Karpas-422 (cell line): ENCODE results near the gene CNGA2. TPM values are rescaled to one million over a fixed set of nuclear protein-coding genes. Genes with fewer than 3 reads are reported as not detected.

Source experiments
- DNase-seq: peaks from one replicate; pipeline ENCODE4 v3.0.0-alpha.2; 2015
- H2AFZ ChIP-seq: fragments of 200-600 bp; sonication (generic); 2 replicates; pipeline ENCODE4 v1.6.1; 2014; ENCODE audit warnings: antibody characterized with exemption, low read length, mixed read lengths
- H3K27ac ChIP-seq: fragments of 200-600 bp; sonication (generic); 2 replicates; pipeline ENCODE4 v1.5.1; 2014; ENCODE audit warnings: mild to moderate bottlenecking, low read length, moderate library complexity
- H3K27me3 ChIP-seq: fragments of 200-600 bp; sonication (generic); 2 replicates; pipeline ENCODE4 v1.6.1; 2014; ENCODE audit warnings: low read length, mixed read lengths
- H3K36me3 ChIP-seq: fragments of 200-600 bp; sonication (generic); 2 replicates; pipeline ENCODE4 v1.6.1; 2014; ENCODE audit warnings: low read length, mixed read lengths; ENCODE audit not compliant: insufficient read depth
- H3K4me1 ChIP-seq: fragments of 200-600 bp; sonication (generic); 2 replicates; pipeline ENCODE4 v1.6.1; 2014; ENCODE audit warnings: mild to moderate bottlenecking, low read length, mixed read lengths
- H3K4me2 ChIP-seq: fragments of 200-600 bp; sonication (generic); 2 replicates; pipeline ENCODE4 v1.6.1; 2014; ENCODE audit warnings: low read length, low read depth, mild to moderate bottlenecking; ENCODE audit not compliant: poor library complexity, severe bottlenecking
- H3K4me3 ChIP-seq: fragments of 200-600 bp; sonication (generic); 2 replicates; pipeline ENCODE4 v1.5.1; 2014; ENCODE audit warnings: mild to moderate bottlenecking, antibody characterized with exemption, low read length, mixed read lengths
- H3K79me2 ChIP-seq: fragments of 200-600 bp; sonication (generic); 2 replicates; pipeline ENCODE4 v1.6.1; 2014; ENCODE audit warnings: mild to moderate bottlenecking, low read length, mixed read lengths
- H3K9ac ChIP-seq: fragments of 200-600 bp; sonication (generic); 2 replicates; pipeline ENCODE4 v1.6.0; 2014; ENCODE audit warnings: low read length
- H3K9me2 ChIP-seq: fragments of 200-600 bp; sonication (generic), shearing (Covaris generic); replicated peaks from 2 replicates; pipeline ENCODE4 v1.6.0; 2014; ENCODE audit warnings: mild to moderate bottlenecking, low read length, moderate library complexity; ENCODE audit not compliant: insufficient read depth
- H3K9me3 ChIP-seq: fragments of 300-700, 200-600 bp; sonication (generic); 2 replicates; pipeline ENCODE4 v1.6.1; 2014; ENCODE audit warnings: low read length, mixed read lengths
- H4K20me1 ChIP-seq: fragments of 200-600 bp; sonication (generic); 2 replicates; pipeline ENCODE4 v1.6.1; 2014; ENCODE audit warnings: mild to moderate bottlenecking, antibody characterized with exemption, low read length, low read depth; ENCODE audit not compliant: insufficient read depth
- total RNA-seq: library from RNA; depleted of rRNA; stranded (reverse); fragments of >200 nt; shearing (Covaris generic); gene quantifications from 2 replicates; pipeline ENCODE4 v1.2.3, GENCODE V29; 2014; ENCODE audit warnings: low replicate concordance

Gene CNGA2
- total RNA-seq, 1 experiment from 2014 or later = not detected

- H3K27me3 ChIP-seq = no peaks in the 10 kb centered on the region
- DNase-seq = no peak
- no peak within 1 kb of the TSS for H3K4me2 ChIP-seq
- H3K27ac ChIP-seq = no peak within 1 kb of the TSS
- H3K36me3 ChIP-seq = no peaks in the 10 kb centered on the region
- no peaks in the 10 kb centered on the region for H3K9me3 ChIP-seq
- H3K79me2 ChIP-seq = no peaks in the 10 kb centered on the region
- H3K9me2 ChIP-seq = no peaks in the 10 kb centered on the region
- H3K9ac ChIP-seq = no peak within 1 kb of the TSS
- no peak within 1 kb of the TSS for H2AFZ ChIP-seq
- H3K4me1 ChIP-seq = no peaks in the 10 kb centered on the region
- H3K4me3 ChIP-seq = no peak within 1 kb of the TSS
- H4K20me1 ChIP-seq = no peaks in the 10 kb centered on the region
Measured at GRCh38 chrX:151715752-151716151, 18.8 kb upstream of the CNGA2 start, which contains the start of gene FATE1. FATE1 (plus strand) TSS chrX:151716035; CDS start chrX:151716120, 85 bp downstream.

GRCh38 chrX:151722241-151722846 lies 12.2 kb upstream of the CNGA2 start:
- H3K36me3 ChIP-seq = no peaks in the 10 kb centered on the region
- H3K4me2 ChIP-seq = no peak overlapping the region
- no peak overlapping the region for H3K9ac ChIP-seq
- H2AFZ ChIP-seq = no peak overlapping the region
- H3K4me3 ChIP-seq = no peak overlapping the region
- H3K27me3 ChIP-seq = no peaks in the 10 kb centered on the region
- no peaks in the 10 kb centered on the region for H4K20me1 ChIP-seq
- DNase-seq = no peak
- no peaks in the 10 kb centered on the region for H3K4me1 ChIP-seq
- no peaks in the 10 kb centered on the region for H3K9me3 ChIP-seq
- no peaks in the 10 kb centered on the region for H3K9me2 ChIP-seq
- no peak overlapping the region for H3K27ac ChIP-seq
- H3K79me2 ChIP-seq = no peaks in the 10 kb centered on the region

GRCh38 chrX:151723156-151723760 lies 11.3 kb upstream of the CNGA2 start:
- Histone ChIP-seq H3K27me3 (no peaks in the 10 kb centered on the region), H3K9me2 (no peaks in the 10 kb centered on the region), H2AFZ (no peak overlapping the region), H4K20me1 (no peaks in the 10 kb centered on the region), H3K36me3 (no peaks in the 10 kb centered on the region), H3K4me1 (no peaks in the 10 kb centered on the region), H3K4me3 (no peak overlapping the region), H3K4me2 (no peak overlapping the region), H3K27ac (no peak overlapping the region), H3K9me3 (no peaks in the 10 kb centered on the region), H3K9ac (no peak overlapping the region), H3K79me2 (no peaks in the 10 kb centered on the region)
- DNase-seq = no peak

DNA sequence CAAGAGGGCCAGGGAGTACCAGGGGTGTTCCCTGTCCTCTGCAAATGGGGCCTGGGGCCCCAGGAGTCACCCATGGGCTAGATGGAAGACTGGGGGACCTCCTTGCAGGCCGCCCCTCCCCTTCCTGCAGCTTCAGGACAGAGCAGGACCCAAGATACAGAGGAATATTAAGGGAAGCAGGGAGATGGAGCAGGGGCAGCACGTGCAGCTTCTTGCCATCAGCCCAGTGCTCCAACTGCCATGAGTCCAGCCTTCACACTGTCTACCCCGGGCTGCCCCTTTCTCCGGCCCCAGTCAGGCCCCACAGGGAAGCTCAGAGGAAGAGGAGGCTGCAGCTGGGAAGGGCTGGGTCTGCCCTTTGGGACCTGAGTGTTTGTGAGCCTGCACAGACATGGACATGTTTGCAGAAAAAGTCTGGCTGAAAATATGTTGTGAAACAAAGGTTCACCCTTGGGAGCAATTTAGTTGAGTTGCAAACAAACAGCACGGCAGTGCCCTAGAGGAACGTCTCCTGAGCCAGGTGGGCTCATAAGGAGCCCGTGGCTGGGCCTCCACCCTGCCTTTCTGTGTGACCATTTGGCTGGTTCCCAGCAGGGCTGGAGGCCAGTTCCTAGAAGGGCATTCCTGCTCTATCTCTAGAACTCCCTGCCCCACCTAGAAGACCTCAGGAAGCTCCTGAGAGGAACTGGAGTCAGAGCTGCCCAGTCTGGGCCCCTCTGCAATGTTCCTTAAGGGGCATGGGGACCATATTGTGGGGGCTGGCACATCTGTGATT lies 9.8 kb upstream of the CNGA2 start:
- Histone ChIP-seq H3K9me3 (no peaks in the 10 kb centered on the region), H3K9ac (no peak overlapping the region), H3K4me3 (no peak overlapping the region), H3K27ac (no peak overlapping the region), H3K4me1 (no peaks in the 10 kb centered on the region), H3K79me2 (no peaks in the 10 kb centered on the region), H4K20me1 (no peaks in the 10 kb centered on the region), H3K27me3 (no peaks in the 10 kb centered on the region), H3K9me2 (no peaks in the 10 kb centered on the region), H2AFZ (no peak overlapping the region), H3K4me2 (no peak overlapping the region), H3K36me3 (no peaks in the 10 kb centered on the region)
- DNase-seq = no peak

DNA sequence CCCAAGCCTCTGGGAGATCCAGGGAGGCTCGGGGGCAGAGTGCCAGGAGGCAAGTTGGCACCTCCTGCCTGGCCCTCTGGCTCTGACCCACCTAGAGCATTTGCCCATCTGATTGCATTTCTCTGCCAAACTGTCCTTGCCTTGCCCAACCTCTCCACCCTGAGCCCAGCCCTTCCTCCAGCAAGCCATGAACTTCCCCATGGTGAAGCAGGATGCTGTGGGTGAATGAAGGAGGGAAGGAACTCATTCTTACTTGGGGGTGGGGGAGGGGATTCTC lies 9.3 kb upstream of the CNGA2 start:
- no peak overlapping the region for H3K27ac ChIP-seq
- H3K4me2 ChIP-seq = no peak overlapping the region
- H3K9me3 ChIP-seq = no peaks in the 10 kb centered on the region
- no peak overlapping the region for H3K9ac ChIP-seq
- no peaks in the 10 kb centered on the region for H3K9me2 ChIP-seq
- H3K36me3 ChIP-seq = no peaks in the 10 kb centered on the region
- H3K4me3 ChIP-seq = no peak overlapping the region
- no peaks in the 10 kb centered on the region for H4K20me1 ChIP-seq
- no peak overlapping the region for H2AFZ ChIP-seq
- DNase-seq = no peak
- no peaks in the 10 kb centered on the region for H3K79me2 ChIP-seq
- no peaks in the 10 kb centered on the region for H3K4me1 ChIP-seq
- no peaks in the 10 kb centered on the region for H3K27me3 ChIP-seq

- H3K27ac ChIP-seq = no peak overlapping the region
- no peak for DNase-seq
- no peaks in the 10 kb centered on the region for H3K79me2 ChIP-seq
- no peaks in the 10 kb centered on the region for H3K9me2 ChIP-seq
- H3K9ac ChIP-seq = no peak overlapping the region
- H2AFZ ChIP-seq = no peak overlapping the region
- no peak overlapping the region for H3K4me3 ChIP-seq
- H3K4me2 ChIP-seq = no peak overlapping the region
- H3K4me1 ChIP-seq = no peaks in the 10 kb centered on the region
- H4K20me1 ChIP-seq = no peaks in the 10 kb centered on the region
- no peaks in the 10 kb centered on the region for H3K9me3 ChIP-seq
- H3K27me3 ChIP-seq = no peaks in the 10 kb centered on the region
- H3K36me3 ChIP-seq = no peaks in the 10 kb centered on the region
Measured at GRCh38 chrX:151726751-151727150, 7.8 kb upstream of the CNGA2 start.

DNA sequence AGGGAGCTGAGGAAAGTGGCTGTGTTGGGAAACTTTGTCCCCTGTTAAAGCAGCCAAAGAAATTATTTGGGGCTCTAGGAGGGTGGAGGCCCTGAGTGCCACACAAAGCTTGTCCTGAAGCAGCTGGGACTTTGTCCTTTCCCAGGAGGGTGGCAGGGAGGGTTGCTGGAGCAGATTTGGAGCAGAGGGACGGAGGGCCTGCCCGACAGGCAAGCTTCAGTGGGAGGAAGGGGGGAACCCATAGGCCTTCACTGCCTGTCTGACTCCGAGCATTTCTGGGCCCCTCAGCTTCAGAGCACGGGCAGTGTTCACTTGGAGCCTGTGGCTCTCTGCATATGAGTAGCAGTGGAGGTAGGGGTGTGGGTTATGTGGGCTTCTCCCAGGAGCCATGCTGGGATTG lies 7.2 kb upstream of the CNGA2 start:
- H3K36me3 ChIP-seq = no peaks in the 10 kb centered on the region
- no peak overlapping the region for H3K27ac ChIP-seq
- no peak overlapping the region for H3K4me2 ChIP-seq
- no peaks in the 10 kb centered on the region for H3K9me2 ChIP-seq
- no peaks in the 10 kb centered on the region for H3K27me3 ChIP-seq
- H4K20me1 ChIP-seq = no peaks in the 10 kb centered on the region
- no peak overlapping the region for H3K4me3 ChIP-seq
- no peaks in the 10 kb centered on the region for H3K79me2 ChIP-seq
- no peak overlapping the region for H2AFZ ChIP-seq
- H3K4me1 ChIP-seq = no peaks in the 10 kb centered on the region
- no peak for DNase-seq
- H3K9me3 ChIP-seq = no peaks in the 10 kb centered on the region
- no peak overlapping the region for H3K9ac ChIP-seq

- Histone ChIP-seq H3K9ac (no peak overlapping the region), H4K20me1 (no peaks in the 10 kb centered on the region), H3K36me3 (no peaks in the 10 kb centered on the region), H3K9me3 (no peaks in the 10 kb centered on the region), H3K9me2 (no peaks in the 10 kb centered on the region), H3K27me3 (no peaks in the 10 kb centered on the region), H3K4me2 (no peak overlapping the region), H2AFZ (no peak overlapping the region), H3K79me2 (no peaks in the 10 kb centered on the region), H3K27ac (no peak overlapping the region), H3K4me1 (no peaks in the 10 kb centered on the region), H3K4me3 (no peak overlapping the region)
- DNase-seq = no peak
Measured at GRCh38 chrX:151729056-151729725, 5.4 kb upstream of the CNGA2 start.
